MM.1S (cell line): ENCODE results near the gene CALB2.

Source experiments
- DNase-seq: peaks from one replicate; pipeline ENCODE4 v3.0.0-alpha.2; 2015
- H2AFZ ChIP-seq: fragments of 300-600 bp; sonication (generic); 2 replicates; pipeline ENCODE4 v1.6.0; 2016; ENCODE audit warnings: antibody characterized with exemption, low read length
- H3F3A ChIP-seq: fragments of 300-600 bp; sonication (generic); 2 replicates; pipeline ENCODE4 v1.6.1; 2016; ENCODE audit warnings: mild to moderate bottlenecking, antibody characterized with exemption, low read length, moderate library complexity, mixed read lengths; ENCODE audit not compliant: insufficient read depth
- H3K27ac ChIP-seq: fragments of 300-600 bp; sonication (generic); 2 replicates; pipeline ENCODE4 v1.5.1; 2016; ENCODE audit warnings: mild to moderate bottlenecking, low read length
- H3K27me3 ChIP-seq: fragments of 300-600 bp; sonication (generic); replicated peaks from 2 replicates; pipeline ENCODE4 v1.6.0; 2016; ENCODE audit warnings: low read length; ENCODE audit not compliant: insufficient read depth
- H3K36me3 ChIP-seq: fragments of 300-600 bp; sonication (generic); replicated peaks from 2 replicates; pipeline ENCODE4 v1.6.1; 2016; ENCODE audit warnings: mild to moderate bottlenecking, low read length, mixed read lengths; ENCODE audit not compliant: insufficient read depth
- H3K4me1 ChIP-seq: fragments of 300-600 bp; sonication (generic); 2 replicates; pipeline ENCODE4 v1.6.1; 2016; ENCODE audit warnings: low read length, mixed read lengths
- H3K4me2 ChIP-seq: fragments of 300-600 bp; sonication (generic); 2 replicates; pipeline ENCODE4 v1.6.0; 2016; ENCODE audit warnings: low read depth, low read length
- H3K4me3 ChIP-seq: fragments of 300-600 bp; sonication (generic); 2 replicates; pipeline ENCODE4 v1.5.1; 2016; ENCODE audit warnings: low read length, mixed read lengths
- H3K79me2 ChIP-seq: fragments of 300-600 bp; sonication (generic); 2 replicates; pipeline ENCODE4 v1.6.1; 2016; ENCODE audit warnings: mixed run types, low read length, mixed read lengths
- H3K9ac ChIP-seq: fragments of 300-600 bp; sonication (generic); 2 replicates; pipeline ENCODE4 v1.6.1; 2016; ENCODE audit warnings: low read length, mixed read lengths
- H3K9me2 ChIP-seq: fragments of 300-600 bp; sonication (generic); replicated peaks from 2 replicates; pipeline ENCODE4 v1.6.1; 2016; ENCODE audit warnings: mild to moderate bottlenecking, low read length, mixed read lengths; ENCODE audit not compliant: insufficient read depth
- H3K9me3 ChIP-seq: fragments of 300-600 bp; sonication (generic); replicated peaks from 2 replicates; pipeline ENCODE4 v1.6.1; 2016; ENCODE audit warnings: mild to moderate bottlenecking, low read length, mixed read lengths; ENCODE audit not compliant: insufficient read depth
- H4K20me1 ChIP-seq: fragments of 300-600 bp; sonication (generic); 2 replicates; pipeline ENCODE4 v1.6.1; 2016; ENCODE audit warnings: mild to moderate bottlenecking, low read length, moderate library complexity, mixed read lengths; ENCODE audit not compliant: insufficient read depth
- EZH2 ChIP-seq: fragments of 300-600 bp; sonication (generic); optimal IDR thresholded peaks from 2 replicates; pipeline ENCODE3; 2017; ENCODE audit warnings: low read depth, mild to moderate bottlenecking, antibody characterized with exemption, low read length, mixed read lengths
- EZH2phosphoT487 ChIP-seq: fragments of 300-600 bp; sonication (generic); IDR thresholded peaks from 2 replicates; pipeline ENCODE4 v1.6.1; 2018; ENCODE audit warnings: antibody characterized with exemption, low read length
- TF ChIP-seq, protein P1 (sequence below): fragments of 300-600 bp; sonication (generic); IDR thresholded peaks from 2 replicates; pipeline ENCODE4 v1.5.1; 2016; ENCODE audit warnings: antibody characterized with exemption, low read length, mixed read lengths

The CALB2 gene

DNA sequence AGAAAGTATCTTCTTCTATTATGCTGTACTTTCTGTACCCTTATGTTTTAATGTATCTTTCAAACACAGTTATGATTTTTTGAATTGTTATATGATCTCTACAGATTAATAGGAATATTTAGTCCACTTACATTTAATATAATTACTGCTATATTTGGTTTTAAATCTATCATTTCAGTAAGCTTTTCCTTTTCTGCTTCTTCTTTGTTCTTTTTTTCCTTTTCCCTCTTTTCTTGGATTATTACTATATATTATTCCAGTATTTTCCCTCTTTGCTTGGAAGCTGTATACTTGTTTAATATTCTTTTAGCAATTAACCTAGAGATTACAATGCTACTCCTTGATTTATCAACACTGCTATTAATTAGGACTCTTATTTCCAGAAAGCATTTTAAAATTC is 69.9 kb downstream of the CALB2 start:
- Histone ChIP-seq H3K4me3 (no peak overlapping the region), H2AFZ (no peak overlapping the region), H3K27ac (no peak overlapping the region), H3K4me2 (no peak overlapping the region), H3K9me3 (no peaks in the 10 kb centered on the region), H3K79me2 (no peaks in the 10 kb centered on the region), H3K27me3 (peaks cover 73% of the 10 kb centered on the region), H3K9me2 (no peaks in the 10 kb centered on the region), H3K9ac (no peak overlapping the region), H3K4me1 (no peaks in the 10 kb centered on the region), H3K36me3 (no peaks in the 10 kb centered on the region), H3F3A (no peaks in the 10 kb centered on the region), H4K20me1 (no peaks in the 10 kb centered on the region)
- no peak for DNase-seq
- TF ChIP-seq EZH2 (no peak), EZH2phosphoT487 (no peak)
- TF ChIP-seq, protein P1, sequence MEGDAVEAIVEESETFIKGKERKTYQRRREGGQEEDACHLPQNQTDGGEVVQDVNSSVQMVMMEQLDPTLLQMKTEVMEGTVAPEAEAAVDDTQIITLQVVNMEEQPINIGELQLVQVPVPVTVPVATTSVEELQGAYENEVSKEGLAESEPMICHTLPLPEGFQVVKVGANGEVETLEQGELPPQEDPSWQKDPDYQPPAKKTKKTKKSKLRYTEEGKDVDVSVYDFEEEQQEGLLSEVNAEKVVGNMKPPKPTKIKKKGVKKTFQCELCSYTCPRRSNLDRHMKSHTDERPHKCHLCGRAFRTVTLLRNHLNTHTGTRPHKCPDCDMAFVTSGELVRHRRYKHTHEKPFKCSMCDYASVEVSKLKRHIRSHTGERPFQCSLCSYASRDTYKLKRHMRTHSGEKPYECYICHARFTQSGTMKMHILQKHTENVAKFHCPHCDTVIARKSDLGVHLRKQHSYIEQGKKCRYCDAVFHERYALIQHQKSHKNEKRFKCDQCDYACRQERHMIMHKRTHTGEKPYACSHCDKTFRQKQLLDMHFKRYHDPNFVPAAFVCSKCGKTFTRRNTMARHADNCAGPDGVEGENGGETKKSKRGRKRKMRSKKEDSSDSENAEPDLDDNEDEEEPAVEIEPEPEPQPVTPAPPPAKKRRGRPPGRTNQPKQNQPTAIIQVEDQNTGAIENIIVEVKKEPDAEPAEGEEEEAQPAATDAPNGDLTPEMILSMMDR: no peak

DNA sequence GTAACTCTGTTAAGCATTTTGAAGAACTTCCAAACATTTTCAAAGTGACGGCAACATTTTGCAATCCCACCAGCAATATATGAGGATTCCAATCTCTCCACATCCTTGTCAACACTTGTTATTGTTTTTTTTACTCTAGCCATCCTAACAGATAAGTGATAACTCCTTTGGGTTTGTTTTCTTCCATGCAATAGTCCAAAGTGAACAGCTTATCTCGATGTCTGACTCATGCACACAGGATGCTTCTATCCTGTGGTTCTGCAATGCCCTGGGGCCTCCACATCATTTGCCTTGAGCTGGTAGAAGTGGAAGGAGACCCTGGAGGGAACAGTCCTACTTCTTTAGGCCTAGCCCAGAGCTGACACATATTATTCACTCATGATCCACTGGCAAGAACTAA is 70.4 kb downstream of the CALB2 start:
- H2AFZ ChIP-seq: no peak overlapping the region
- no peaks in the 10 kb centered on the region for H3K9me3 ChIP-seq
- DNase-seq: no peak
- no peaks in the 10 kb centered on the region for H4K20me1 ChIP-seq
- H3K27ac ChIP-seq: no peak overlapping the region
- no peaks in the 10 kb centered on the region for H3K36me3 ChIP-seq
- peaks cover 71% of the 10 kb centered on the region for H3K27me3 ChIP-seq
- no peaks in the 10 kb centered on the region for H3K79me2 ChIP-seq
- H3K4me3 ChIP-seq: no peak overlapping the region
- H3K4me2 ChIP-seq: no peak overlapping the region
- no peak overlapping the region for H3K9ac ChIP-seq
- no peak for TF ChIP-seq EZH2phosphoT487
- TF ChIP-seq, protein P1: no peak
- no peak for TF ChIP-seq EZH2
- H3K4me1 ChIP-seq: no peaks in the 10 kb centered on the region
- no peaks in the 10 kb centered on the region for H3F3A ChIP-seq
- no peaks in the 10 kb centered on the region for H3K9me2 ChIP-seq

DNA sequence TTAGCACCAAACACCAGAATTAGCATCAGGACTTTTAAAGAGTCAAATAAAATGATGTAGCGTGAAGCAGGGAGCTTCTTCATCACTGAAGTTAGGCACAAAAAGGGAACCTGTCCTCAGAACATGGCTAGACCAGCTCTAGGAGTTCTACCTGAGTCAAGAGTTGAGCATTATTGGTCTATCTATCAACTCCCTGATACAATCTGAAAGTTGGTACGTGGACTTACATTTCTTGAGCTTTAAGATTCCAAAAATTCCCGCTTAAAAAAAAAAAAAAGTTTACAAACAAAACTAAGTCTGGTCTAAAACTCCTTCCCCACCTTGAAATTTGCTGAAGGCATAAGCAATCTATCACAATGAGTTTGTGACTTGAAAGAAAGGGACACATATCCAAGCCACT is 71.1 kb downstream of the CALB2 start:
- H3K9ac ChIP-seq: no peak overlapping the region
- no peak overlapping the region for H3K27ac ChIP-seq
- H2AFZ ChIP-seq: no peak overlapping the region
- no peak for DNase-seq
- no peaks in the 10 kb centered on the region for H3K9me3 ChIP-seq
- no peaks in the 10 kb centered on the region for H3K9me2 ChIP-seq
- H4K20me1 ChIP-seq: no peaks in the 10 kb centered on the region
- H3K4me2 ChIP-seq: no peak overlapping the region
- no peaks in the 10 kb centered on the region for H3K36me3 ChIP-seq
- TF ChIP-seq EZH2: no peak
- TF ChIP-seq EZH2phosphoT487: no peak
- TF ChIP-seq, protein P1: no peak
- H3F3A ChIP-seq: no peaks in the 10 kb centered on the region
- no peak overlapping the region for H3K4me3 ChIP-seq
- H3K79me2 ChIP-seq: no peaks in the 10 kb centered on the region
- H3K4me1 ChIP-seq: no peaks in the 10 kb centered on the region
- peaks cover 64% of the 10 kb centered on the region for H3K27me3 ChIP-seq
